Stomach (tissue), 4 donors: Measurements from ENCODE around the gene OR13J1.

Experiments
- CTCF ChIP-seq, 7 experiments: fragments of 450-650 bp in 4 of 7; fragments of 200-600 bp in 3 of 7; sonication (generic) in 3 of 7; IDR thresholded peaks; one replicate each; pipeline ENCODE4 v1.5.1; 2016 to 2019; ENCODE audit warnings: antibody characterized with exemption in 7 of 7, control low read depth in 2 of 7, mild to moderate bottlenecking in 1 of 7
- POLR2A ChIP-seq, 4 donors: fragments of 450-650 bp; IDR thresholded peaks; one replicate each; pipeline ENCODE4 v1.6.1; 2016; ENCODE audit warnings: antibody characterized with exemption in 4 of 4, control low read depth in 2 of 4, mild to moderate bottlenecking in 1 of 4, moderate library complexity in 1 of 4
- POLR2AphosphoS5 ChIP-seq, 3 donors: sonication (generic); formaldehyde crosslinking; IDR thresholded peaks; one replicate each; pipeline ENCODE4 v1.6.1; 2016; ENCODE audit warnings: antibody characterized with exemption in 3 of 3

- TF ChIP-seq CTCF (IDR thresholded peaks at IDR 0.05) (no peak), POLR2A (IDR thresholded peaks at IDR 0.05) (no peak), POLR2AphosphoS5 (IDR thresholded peaks at IDR 0.05) (no peak)
These were observed 30.3 kb downstream of the OR13J1 start for GRCh38 chr9:35839926-35840325.
